GM21390 (cell line): ENCODE measurements around the gene PSEN1.

ENCODE experiments used
- ATAC-seq: cut with Tn5 transposase; IDR thresholded peaks from one replicate; pipeline ENCODE4 v1.9.1; 2021; ENCODE audit not compliant: unreplicated experiment

PSEN1 gene

DNA sequence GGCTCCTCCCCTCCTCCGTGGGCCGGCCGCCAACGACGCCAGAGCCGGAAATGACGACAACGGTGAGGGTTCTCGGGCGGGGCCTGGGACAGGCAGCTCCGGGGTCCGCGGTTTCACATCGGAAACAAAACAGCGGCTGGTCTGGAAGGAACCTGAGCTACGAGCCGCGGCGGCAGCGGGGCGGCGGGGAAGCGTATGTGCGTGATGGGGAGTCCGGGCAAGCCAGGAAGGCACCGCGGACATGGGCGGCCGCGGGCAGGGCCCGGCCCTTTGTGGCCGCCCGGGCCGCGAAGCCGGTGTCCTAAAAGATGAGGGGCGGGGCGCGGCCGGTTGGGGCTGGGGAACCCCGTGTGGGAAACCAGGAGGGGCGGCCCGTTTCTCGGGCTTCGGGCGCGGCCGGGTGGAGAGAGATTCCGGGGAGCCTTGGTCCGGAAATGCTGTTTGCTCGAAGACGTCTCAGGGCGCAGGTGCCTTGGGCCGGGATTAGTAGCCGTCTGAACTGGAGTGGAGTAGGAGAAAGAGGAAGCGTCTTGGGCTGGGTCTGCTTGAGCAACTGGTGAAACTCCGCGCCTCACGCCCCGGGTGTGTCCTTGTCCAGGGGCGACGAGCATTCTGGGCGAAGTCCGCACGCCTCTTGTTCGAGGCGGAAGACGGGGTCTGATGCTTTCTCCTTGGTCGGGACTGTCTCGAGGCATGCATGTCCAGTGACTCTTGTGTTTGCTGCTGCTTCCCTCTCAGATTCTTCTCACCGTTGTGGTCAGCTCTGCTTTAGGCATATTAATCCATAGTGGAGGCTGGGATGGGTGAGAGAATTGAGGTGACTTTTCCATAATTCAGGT lies at the start of gene PSEN1:
TSS of gene PSEN1 (plus strand) at position 121 of the 839 bp plus-strand sequence. CDS start 11,513 bp downstream, outside the sequence.
- ATAC-seq, result peak; percentile 89

DNA sequence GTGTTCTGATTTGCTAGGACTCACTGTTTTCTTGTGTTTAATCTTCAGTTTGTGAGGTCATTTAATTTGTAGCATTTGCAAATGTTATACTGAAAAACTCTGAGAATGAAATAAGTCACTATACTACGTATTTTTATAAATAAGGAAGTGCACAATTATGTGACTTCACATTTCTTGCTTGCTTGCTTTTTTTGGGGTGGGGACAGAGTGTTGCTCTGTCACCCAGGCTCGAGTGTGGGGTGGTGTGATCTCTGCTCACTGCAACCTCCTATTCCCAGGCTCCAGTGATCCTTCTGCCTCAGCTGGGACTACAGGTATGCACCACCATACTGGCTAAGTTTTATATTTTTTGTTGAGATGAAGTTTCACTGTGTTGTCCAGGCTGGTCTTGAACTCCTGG lies 45.3 kb upstream of the PSEN1 start:
- ATAC-seq, result no peak

DNA sequence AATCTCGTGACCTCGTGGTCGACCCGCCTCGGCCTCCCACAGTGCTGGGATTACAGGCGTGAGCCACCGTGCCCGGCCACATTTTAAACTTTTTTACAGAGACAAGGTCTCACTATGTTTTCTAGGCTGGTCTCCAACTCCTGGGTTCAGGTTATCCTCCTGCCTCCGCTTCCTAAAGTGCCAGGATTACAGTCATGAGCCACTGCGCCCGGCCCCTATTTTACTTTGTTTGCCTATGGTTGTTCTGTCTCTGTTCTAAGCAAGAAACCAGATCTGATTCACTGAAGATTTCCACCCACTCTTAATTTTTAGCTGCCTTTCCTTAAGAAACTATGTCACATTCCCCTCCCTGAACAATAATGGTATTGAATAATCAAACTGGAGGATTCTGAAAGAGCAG lies 38.9 kb upstream of the PSEN1 start:
- ATAC-seq, result no peak

DNA sequence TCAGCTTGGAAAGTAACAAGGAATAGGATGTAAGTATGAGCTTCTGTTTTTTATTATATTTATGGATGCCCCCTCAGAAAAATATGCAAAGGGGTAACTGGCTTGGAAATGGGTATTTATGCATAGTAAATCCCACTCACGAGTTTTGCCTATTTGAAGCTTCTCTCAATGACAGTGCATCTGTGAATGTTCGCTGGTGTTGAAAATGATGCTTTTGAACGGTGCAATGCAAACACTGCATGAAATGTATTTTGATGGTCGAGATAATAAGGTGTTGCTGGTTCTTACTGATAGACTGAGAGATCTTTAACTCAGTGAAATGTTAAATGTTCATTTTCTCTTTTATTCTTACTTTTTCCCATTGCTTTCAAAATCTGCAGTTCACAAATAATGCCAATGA lies 36.0 kb upstream of the PSEN1 start:
- no peak for ATAC-seq

DNA sequence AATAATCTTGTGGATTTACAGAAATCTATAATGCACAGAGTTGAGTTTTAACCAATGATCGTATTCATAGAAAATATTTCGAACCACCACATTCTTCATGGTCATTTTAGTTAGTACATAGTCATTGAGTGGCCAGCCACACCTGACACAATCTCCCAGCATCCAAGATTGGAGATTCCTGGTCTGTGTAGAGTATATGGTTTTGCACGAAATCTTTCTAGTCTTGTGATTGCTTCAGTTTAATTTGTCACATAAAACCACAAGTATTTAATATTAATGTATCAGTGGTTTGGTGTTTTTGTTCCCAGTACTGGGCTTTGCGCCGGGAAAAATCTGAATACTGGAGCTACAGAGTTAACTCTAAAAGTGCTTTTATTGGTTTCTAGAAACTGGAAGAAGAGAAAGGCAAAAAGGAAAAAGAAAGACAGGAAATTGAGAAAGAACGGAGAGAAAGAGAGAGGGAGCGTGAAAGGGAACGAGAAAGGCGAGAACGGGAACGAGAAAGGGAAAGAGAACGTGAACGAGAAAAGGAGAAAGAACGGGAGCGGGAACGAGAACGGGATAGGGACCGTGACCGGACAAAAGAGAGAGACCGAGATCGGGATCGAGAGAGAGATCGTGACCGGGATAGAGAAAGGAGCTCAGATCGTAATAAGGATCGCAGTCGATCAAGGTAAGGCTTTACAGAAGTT lies 33.4 kb upstream of the PSEN1 start:
- no peak for ATAC-seq

DNA sequence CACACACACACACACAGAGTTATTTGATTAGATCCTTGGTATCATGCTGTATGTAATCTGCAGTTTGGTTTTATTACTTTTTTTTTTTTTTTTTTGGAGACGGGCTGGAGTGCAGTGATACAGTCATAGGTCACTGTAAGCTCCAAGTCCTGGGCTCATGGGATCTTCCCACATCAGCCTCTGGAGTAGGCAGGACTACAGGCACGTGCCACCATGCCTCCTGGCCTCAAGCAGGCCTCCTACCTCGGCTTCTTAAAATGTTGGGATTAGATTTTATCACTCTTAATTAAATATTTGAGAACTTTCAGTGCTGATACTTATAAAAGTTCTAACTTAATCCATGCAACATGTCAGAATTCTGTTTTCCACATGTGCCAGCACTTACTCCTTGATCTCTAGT lies 31.3 kb upstream of the PSEN1 start:
- no peak for ATAC-seq

DNA sequence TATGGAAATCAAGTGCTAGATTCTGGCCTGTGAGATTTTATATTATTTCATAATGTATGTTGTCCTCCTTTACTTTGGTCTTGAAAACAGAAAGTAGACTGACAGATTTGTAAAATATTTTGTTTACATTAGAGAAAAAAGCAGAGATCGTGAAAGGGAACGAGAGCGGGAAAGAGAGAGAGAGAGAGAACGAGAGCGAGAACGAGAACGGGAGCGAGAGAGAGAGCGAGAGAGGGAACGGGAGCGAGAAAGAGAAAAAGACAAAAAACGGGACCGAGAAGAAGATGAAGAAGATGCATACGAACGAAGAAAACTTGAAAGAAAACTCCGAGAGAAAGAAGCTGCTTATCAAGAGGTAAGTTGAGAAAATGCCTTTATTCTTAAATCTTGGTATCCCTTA lies 30.6 kb upstream of the PSEN1 start:
- ATAC-seq, result no peak

DNA sequence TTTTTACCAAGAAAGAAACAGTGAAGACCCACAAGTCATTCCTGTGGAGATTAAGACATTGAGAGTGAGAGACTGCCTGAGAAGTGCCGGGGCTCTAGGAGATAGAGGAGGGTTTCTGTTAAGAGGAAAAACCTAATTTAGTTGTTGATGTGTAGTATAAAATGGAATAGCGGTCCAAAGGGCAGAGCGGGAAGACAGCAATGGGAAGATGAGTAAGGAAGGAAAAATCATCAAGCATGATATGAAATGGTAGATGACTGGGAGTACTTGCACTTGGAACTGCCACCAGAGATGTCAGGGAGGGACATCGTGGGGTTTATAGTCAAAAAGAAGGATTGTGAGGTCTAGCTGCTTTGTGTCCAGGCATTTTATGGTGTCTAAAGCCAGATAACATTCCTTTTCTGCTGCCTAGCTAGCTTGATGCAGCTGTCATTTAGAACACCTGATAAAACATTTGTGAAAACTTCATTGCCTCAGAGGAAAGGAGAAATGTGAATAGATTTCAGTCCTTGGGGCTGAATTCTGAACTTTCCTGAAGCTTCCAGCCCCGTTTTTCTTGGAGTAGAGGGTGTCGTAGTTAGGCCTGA lies 20.1 kb upstream of the PSEN1 start:
- ATAC-seq, result no peak

DNA sequence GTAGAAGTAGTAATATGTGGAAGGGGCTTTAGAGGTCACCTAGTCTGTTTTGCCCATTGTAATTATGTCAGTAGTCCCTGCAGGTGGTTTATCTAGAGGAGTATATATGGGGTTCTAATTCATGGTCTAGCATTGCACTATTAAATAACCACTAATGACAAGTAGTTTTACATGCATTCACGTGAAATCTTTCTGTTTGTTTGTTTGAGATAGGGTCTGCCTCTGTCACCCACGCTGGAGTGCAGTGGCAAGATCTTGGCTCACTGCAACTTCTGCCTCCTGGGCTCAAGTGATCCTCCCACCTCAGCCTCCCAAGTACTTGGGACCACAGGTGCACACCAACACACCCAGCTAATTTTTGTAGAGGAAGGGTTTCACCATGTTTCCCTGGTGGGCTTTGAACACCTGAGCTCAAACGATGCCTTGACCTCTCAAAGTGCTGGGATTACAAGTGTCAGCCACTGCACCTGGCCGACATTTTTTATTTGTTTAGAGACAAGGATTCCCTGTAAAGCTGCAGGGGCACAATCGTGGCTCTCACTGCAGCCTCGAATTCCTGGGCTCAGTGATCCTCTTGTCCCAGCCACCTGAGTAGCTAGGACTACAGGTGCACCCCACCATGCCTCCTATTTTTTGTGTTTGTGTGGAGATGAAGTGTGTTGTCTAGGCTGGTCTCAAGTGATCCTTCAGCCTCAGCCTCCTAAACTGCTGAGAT lies 12.0 kb upstream of the PSEN1 start:
- no peak for ATAC-seq

DNA sequence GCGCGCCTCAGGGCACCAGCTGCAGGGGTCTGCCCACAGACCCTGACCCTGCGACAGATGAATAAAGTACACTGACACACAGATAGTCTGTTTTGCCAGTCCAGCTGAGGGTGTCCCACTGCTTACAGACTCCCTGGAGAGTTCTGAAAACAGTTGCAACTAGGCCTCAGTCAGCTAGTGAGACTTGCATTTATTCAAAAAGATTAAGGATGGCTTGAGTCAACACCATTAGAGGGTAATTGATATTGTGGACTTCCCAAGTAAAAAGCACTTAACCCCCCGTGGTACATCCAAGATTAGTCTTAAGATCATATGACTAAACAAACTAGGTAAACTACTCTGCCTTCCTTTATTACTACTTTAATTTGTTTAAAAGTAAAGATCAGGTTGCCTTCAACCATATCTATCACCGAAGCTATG lies 11.1 kb upstream of the PSEN1 start:
- no peak for ATAC-seq

DNA sequence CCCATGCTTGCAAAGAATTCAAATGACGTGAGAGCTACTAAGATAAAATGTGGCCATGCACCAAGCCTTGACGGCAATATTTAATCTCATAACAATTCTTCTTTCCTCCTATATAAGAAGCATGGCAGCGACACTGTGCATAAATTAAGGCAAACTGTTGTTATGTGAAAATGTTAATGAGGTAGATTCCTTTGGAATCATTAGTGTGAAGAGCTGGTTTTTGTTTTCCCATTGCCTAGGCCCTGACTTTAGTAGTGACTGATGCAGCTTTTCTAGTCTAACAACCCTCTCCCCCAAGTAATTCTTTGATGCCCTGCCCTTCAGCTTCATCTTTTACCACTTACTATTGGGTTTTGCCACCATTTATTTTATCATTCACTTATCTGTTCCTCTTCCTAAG lies 10.6 kb upstream of the PSEN1 start:
- no peak for ATAC-seq

DNA sequence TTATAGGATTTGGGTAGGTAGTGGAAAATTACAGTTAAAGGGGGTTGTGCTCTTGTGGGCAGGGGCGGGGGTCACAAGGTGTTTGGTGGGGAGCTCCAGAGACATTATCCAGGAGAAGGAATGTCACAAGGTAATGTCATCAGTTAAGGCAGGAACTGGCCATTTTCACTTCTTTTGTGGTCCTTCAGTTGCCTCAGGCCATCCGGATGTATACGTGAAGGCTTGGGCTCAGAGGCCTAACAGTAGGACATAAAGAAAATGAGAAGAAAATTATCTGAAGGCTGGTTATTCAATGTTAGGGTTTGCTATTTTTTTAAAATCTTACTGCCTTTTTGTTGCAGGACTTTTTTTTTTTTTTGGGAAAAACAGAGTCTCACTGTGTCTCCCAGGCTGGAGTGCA lies 2.5 kb upstream of the PSEN1 start:
- no peak for ATAC-seq

DNA sequence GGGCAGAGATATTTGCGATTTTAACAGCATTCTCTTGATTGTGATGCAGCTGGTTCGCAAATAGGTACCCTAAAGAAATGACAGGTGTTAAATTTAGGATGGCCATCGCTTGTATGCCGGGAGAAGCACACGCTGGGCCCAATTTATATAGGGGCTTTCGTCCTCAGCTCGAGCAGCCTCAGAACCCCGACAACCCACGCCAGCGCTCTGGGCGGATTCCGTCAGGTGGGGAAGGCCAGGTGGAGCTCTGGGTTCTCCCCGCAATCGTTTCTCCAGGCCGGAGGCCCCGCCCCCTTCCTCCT lies 271 bp upstream of the PSEN1 start:
- no peak for ATAC-seq

DNA sequence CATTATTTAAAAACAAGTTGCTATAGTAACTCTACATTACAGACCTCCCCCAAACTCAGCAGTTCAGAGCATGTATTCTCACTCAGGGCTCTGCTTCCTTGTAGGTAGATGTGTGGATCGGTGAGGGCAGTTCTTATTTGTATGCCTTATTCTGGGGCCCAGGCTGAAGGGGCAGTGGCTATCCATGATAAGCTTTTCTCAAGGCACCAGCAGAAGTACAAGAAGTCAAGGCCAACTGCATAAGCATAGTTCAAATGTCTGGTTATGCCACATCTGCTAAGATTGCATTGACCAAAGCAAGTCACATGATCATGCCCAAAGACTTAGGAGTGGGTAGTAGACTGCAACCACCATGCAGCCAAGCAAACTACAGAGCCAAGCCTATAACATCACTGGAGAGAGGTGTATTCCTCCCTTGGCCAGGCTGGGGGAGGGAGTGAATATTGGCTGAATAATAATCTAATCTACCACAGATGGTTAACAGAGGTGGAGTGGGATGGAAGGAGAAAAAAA lies 4.6 kb downstream of the PSEN1 start:
- ATAC-seq, result no peak

DNA sequence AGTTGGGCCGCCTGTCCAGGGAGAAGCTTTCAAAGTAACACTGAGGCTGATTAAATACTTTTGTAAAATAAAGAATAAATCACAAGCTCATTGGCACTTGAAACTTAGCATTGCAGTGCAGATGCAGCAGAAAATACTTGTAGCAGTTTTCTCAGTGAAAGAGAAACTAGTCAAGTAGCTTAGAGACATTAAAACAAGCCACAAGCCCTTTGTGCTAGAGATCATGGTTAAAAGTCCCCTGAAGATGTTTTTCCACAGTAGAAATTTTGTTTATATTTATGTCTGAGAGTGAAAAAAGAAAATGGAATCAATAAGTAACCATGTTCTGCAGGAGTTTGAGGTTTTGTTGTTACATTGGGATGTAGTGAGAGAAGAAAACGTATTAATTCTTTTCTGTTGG lies 5.9 kb downstream of the PSEN1 start:
- peak; percentile 64 for ATAC-seq

DNA sequence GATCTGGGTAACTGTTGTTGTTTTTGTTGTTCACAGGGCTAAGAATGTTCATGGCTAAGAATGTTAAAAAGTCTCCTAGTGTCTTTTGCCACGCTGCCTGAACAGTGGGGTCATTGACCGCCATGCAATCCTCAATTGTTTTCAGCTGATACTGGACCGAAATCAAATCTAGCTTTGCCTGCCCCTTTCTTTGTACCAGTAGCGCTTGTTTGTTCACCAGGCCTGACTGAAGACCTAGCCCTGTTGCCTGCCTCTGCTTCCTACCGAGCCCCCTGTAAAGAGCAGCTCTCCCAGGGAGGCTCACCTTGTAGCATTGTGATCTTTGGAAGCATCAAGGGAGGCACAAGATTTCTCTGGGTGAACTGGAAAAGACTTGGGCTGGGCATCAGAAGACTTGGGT lies 6.7 kb downstream of the PSEN1 start:
- no peak for ATAC-seq

DNA sequence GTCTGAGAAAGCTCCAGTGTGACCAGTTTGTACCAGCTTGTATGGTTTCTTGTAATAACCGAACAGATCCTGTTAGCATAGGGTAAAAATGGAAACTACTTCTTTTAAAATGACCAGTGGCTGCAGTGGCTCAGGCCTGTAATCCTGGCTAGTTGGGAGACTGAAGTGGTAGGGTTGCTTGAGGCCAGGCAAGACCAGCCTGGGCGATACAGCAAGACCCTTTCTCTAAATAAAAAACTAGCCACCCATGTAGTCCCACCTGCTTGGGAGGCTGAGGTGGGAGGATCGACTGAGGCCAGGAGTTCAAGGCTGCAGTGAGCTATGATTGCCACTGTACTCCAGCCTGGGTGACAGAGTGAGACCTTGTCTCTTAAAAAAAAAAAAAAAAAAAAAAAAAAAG lies 7.3 kb downstream of the PSEN1 start:
- ATAC-seq, result no peak

DNA sequence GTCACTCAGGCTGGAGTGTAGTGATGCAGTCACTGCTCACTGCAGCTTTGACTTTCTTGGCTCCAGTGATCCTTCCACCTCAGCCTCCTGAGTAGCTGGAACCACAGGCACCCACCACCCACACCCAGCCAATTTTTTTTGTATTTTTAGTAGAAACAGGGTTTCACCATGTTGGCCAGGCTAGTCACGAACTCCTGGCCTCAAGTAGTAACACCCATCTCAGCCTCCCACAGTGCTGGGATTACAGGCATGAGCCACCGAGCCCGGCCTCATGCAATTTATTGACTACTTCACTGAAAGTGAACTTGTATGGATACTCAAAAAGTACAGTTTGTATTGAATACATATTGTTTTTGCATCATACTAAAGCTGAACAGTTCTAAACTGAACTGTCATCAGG lies 9.1 kb downstream of the PSEN1 start:
- no peak for ATAC-seq

DNA sequence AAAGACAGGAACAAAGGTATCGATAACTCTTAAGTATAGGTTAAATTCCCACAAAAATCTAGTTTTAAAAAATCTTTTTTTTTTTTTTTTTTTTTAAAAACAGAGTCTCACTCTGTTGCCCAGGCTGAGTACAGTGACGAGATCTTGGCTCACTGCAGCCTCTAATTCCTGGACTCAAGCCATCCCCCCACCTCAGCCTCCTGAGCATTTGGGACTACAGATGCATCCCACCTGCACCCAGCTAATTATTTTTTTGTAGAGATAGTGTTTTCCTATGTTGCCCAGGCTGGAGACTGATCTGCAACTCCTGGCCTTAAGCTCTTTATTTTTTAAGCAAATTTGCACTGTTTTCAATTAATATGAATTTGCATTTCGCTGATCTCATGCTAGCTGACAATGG lies 9.8 kb downstream of the PSEN1 start:
- ATAC-seq, result no peak

DNA sequence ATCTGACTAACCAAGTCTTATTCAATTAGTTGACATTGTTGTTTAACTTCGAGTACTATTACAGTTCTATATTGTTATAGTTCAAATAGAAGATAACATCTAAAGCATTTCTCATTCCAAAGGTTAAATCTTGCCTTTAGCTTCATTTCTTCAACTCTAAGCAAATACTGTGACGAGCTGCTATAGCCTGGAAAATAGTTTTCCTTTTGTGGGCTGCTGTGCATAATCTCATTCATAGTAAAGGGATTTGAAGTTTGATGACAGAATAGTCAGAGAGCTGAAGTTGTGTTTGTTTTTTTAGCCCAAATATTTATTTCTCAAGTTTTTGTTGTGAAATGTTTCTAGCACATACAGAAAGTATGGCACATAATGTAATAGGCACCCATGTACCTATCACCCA lies 13.4 kb downstream of the PSEN1 start:
- ATAC-seq, result no peak

DNA sequence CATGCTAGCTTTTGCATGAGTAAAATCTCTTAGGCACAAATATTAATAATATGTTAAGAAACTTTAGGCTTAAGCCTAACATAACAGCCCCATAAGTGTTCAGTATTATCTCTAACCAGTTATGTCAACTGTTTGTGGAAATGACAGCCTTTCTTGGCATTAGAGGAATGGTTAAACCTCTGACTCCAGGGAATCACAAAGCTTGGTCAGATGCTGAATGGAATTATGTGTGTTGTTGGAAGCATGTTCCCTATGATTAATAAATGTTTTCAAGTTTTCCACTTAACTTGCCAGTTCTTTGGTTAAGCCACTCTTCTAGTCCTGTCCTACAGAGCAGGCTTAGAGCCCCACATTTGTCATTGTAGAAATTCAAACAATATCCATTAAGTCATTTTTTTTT lies 17.0 kb downstream of the PSEN1 start:
- no peak for ATAC-seq

DNA sequence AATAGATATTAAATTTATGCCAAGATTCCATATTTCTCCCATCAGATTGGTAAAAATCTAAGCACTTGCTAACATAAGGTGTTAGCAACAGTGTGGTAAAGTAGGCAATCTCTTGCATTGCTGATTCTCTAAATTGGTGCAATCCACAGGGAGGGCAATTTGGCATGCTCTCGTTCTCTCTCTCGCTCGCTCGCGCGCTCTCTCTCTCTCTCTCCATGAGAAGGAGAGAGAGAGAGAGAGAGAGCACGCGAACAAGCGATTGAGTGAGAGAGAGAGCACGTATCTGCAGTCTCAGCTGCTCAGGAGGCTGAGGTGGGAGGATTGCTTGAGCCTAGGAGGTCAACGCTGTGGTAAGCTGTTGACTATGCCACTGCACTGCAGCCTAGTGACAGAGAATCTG lies 25.9 kb downstream of the PSEN1 start:
- no peak for ATAC-seq
